ENCODE data around the gene IL36B.
"Not testable (repeated sequence)": the region's sequence is repeated elsewhere in the genome, so short reads cannot be mapped to it uniquely, and the experiment has no call there.

IL36B gene

DNA sequence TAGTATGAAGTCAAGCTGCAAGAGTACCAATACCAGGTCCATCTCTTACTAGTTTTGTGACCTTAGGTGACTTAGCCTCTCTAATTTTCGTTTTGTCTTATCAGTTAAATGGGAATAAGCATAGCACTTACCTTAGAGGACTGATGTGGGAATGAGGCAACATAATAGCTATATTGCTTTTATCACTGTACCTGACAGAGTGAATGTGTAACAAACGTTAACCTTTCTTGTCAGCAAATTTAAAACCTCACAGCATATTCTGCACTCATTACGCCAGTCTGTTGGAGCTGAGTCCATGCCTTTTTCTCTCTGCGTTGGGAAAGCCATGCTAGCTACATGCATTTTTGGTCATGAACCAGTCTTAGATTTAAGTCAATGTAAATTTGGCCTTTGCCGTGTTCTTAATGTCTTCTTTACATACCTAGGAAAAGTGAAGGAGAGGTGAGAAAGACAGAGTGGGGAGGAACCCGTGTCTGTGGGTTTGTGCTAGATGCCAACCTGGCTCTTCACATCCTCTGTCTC, at the start of gene IL36B:
Gene IL36B, minus strand, starts transcription at position 472 of the 522 bp plus-strand sequence.
- DNase-seq = no peak

DNA sequence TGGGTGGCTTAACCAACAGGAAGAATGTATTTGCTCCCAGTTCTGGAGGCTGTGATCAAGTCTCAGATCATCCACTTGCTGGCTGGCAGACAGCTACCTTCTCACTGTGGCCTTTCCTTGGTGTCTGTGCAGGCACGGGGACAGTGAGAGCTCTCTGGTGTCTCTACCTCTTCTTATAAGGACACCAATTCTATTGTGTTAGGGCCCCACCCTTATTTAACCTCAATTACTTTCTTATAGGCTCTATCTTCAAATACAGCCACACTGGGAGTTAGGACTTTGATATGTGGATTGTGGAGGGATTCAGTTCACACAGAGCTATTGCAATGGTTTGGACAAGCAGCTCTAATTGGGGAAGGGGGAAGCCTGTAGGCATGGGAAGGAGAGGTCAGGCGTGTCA, 49.5 kb upstream of the IL36B start:
- no peak for DNase-seq

DNA sequence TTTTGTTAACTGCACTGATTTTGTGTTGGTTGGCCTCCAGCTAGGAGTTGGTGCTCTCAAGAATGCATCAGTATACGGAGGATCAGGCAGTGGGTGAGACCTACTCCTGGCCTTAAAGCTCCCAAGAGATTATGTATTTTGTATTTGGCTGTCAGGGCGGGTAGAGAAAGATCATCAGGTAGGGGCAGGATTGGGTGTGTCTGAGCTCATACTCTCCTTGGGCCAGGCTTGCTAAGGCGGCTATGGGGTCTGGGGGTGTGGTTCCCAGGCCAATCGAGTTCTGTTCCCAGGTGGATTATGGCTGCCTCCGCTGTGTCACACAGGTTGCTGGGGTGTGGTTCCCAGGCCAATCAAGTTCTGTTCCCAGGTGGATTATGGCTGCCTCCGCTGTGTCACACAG, 45.9 kb upstream of the IL36B start:
- no peak for DNase-seq

DNA sequence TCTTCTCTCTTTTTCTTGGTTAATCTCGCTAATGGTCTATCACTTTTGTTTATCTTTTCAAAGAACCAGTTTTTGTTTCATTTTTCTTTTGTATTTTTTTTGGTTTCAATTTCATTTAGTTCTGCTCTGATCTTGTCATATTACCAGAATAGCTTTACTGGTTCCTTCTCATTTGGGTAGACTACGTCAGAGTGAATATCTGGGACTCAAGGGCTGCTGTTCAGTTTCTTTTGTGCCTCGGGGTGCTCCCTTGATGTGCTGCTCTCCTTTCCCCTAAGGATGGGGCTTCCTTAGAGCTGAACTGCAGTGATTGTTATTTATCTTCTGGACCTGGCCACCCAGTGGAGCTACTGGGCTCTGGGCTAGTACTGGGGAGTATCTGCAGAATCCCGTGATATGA, 45.4 kb upstream of the IL36B start:
- DNase-seq = peak; percentile 39

DNA sequence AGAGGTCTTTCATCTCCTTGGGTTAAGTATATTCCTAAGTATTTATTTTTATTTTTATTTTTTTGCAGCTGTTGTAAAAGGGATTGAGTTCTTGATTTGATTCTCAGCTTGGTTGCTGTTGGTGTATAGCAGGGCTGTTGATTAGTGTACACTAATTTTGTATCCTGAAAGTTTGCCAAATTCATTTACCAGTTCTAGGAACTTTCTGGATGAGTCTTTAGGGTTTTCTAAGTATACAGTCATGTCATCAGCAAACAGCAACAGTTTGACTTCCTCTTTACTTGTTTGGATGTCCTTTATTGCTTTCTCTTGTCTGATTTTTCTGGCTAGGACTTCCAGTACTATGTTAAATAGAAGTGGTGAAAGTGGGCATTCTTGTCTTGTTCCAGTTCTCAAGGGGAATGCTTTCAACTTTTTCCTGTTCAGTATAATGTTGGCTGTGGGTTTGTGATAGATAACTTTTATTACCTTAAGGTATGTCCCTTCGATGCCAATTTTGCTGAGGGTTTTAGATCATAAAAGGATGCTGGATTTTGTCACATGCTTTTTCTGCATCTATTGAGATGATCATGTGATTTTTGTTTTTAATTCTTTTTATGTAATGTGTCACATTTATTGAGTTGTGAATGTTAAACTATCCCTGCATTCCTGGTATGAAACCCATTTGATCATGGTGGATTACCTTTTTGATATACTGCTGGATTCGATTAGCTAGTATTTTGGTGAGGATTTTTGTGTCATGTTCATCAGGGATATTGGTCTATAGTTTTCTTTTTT, 44.4 kb upstream of the IL36B start:
- not testable (repeated sequence) for DNase-seq

DNA sequence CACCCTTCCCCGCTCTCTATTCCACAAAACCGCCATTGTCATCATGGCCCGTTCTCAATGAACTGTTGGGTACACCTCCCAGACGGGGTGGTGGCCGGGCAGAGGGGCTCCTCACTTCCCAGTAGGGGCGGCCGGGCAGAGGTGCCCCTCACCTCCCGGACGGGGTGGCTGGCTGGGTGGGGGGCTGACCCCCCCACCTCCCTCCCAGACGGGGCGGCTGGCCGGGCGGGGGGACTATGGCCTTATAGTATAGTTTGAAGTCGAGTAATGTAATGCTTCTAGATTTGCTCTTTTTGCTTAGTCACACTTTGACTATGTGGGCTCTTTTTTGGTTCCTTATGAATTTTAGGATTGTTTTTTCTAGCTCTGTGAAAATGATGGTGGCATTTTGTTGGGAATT, 43.6 kb upstream of the IL36B start:
- DNase-seq = not testable (repeated sequence)

DNA sequence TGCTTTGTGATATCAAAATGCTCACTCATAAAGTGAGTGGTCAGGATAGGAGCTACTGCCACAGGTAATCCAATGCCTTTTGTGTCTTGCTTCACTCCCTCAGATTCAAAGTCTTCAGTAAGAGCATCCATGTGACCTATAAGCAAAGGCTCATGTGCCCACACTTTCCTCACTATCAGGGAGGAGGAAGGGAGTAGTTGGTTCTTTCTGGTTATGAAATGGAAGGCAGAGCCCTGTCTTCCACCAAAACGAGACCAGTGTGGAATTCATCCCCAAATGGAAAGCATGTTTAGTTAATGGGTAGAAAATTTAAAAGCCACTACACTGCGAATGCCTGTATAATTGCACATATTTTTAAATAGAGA, 40.9 kb upstream of the IL36B start:
- DNase-seq = no peak

DNA sequence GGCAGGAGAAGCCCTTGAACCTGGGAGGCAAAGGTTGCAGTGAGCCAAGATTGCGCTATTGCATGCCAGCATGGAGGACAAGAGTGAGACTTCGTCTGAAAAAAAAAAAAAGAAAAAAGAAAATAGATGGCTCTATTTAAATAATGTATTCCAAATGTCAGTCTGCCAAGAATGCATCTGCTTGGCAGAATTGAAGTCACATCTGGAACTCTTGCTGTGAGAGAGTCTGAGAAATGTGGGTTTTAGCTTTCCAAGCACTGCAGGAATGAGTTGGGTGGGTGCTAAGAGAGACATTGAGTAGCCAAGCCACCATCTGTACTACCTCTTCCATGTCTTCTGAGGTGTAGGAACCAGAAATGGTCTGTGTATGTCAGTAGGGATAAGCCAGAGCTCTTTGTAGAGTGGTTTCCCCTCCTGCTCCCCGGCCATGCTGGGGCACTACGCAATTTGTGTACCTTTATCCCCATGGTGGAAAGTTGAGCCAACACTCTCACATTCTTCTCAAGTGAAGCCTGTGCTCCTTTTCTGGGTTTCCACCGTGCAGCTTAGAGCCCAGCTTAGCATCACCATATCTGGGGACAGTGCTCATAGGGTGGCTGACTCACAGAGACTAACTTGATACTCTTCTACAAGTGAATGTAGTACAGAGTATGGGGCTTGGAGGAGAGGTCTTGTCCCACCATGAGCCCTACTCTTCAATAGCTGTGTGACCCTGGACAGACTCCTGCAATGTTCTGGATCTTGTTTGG, 40.4 kb upstream of the IL36B start:
- no peak for DNase-seq

DNA sequence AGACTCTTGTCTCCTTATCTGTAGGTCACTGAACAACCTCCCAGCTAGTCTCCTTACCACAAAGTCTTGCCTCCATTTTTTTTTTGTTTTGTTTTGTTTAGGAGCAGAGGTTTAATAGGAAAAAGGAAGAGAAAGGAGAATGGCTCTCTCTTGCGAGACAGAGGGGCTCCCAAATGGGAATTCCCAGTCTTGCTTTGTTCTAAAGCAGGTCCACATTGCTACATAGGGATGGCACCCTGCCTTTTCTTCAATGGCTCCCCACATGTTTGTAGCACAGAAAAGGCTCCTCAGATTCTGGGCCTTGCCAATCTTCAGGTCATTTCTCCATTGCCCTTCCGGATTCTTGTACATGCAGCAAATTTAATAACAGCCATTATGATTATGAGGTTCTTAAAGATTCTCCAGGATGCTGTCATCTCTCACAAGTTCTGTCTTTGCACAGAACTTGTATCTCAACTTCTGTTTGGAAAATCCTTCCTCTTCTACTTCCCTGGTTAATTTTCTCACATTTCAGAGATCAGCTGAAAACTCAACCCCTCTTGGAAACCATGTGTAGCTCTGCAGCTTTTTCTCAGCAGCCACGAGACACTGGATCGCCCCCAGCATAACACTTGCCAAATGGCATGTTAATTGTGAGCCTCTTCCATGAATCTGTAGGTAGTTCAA, 38.7 kb upstream of the IL36B start:
- no peak for DNase-seq

DNA sequence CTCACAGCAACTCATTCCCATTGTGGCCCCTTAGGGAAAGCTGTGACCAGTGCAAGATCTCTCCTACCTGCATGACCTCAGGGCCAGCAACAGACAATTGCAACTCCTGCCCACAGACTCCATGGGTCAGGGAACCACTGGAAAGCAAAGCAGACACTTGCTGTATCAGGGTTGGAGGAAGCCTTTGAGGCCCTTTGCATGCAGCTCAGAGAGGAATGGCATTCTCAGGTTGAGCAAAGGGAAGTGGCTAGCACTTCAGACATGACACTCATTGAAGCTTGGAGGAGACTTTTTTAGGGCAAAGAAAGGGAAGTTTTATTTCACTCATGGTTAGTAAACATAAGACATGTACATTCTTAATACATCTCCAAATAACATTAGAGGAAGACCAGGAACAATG, 37.2 kb upstream of the IL36B start:
- DNase-seq = no peak

DNA sequence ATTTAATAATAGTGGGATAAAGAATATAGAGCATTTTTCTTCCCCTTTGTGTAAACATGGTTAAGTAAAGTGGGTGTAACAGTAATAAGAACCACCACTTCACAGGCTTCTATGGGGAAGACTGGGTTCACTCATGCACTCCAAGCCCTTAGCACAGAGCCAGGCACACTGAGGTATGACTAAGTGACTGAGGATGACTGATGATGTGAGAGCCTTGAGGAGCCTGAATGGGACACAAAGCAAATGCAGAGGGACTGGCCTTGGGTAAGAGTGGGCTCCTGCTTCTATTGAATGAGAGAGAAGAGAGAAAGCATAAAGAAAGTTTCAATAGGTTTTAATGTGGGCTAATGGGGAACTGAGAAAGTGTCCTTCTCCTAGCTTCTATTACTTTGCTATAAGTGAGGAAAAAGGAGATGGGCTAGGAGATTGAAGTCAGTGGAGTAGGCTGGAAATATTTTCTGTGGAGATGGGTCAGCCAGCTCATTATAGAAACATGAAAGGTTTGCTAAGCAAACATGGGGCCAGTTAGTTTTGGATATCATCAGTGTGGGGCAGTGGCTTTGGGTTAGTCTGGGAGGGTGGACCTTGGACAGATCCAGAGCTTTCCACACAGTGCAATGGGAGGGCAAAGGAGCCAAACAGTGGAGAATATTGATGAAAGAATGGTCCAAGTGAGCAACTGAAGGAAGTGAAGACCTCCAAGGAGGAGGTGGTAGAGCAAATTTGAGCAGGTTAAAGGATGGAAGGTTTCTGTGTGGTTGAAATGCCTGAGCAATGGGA, 35.7 kb upstream of the IL36B start:
- DNase-seq = no peak

DNA sequence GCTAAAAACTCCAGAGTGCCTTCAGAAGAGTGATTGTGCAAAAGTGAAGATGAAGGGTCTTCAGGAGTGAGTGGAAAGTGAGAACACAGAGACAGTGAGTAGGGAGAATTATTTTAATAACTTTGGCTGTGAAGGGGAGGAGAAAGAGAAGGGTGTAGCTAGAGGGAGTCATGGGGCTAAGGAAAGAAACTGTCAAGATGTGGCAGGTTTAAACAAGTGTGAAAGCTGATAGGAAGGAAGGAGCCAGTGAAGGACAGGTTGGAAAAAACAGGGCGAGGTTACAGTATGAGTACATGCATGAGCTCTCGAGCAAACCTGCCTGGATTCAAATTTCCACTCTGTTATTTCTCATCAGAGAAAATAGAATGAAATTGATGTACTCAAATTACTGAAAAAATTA, 32.9 kb upstream of the IL36B start:
- no peak for DNase-seq

DNA sequence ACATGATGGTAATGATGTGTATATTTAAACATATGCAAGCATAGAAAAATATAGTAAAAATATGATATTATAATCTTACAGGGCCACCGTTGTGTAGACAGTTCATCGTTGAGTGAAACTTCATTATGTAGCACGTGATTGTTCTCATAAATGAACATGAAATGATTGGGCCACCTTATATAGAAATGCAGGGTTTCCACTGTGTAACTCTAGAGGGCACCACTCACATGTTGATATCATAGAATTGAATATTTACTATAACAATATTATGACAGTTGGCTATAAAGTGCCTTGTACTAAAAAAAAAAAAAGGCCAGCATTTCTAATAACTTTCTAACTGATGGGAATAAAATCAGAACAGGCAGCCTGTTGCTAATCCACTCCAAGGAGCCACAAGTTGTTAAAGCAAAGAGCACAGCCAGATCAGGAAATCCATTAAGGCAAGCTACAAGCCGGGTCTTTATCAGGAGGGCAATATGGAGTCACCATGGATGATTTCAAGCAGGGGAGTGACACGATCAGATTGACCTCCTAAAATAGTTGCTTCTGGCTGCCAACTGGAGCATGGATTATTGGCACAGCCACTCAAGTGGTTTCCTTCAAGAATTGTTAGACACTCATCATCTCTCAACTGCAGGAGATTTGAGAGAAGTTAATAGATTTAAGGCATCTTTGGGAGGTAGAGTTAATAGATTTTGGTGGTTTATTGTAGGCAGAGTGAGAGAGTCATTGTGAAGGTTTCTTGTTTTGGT, 31.8 kb upstream of the IL36B start:
- peak; percentile 26 for DNase-seq

DNA sequence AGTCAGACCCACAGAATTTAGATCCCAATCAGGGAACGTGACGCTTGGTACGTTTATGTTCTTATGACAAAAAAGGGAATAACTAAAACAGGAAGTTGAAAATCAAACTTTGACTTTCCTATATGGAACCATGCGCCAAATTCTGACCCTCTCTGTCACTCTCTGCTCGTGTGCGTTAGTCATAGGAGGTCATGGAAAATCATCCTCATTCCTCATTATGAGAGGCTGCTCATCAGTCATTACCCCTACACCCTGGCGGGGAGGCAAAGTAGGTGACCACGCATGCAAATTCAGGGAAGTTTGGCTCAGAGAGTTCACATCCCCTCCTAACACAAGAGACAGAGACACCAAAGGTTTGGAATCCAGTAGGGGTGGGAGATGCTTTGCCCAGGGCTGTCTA, 30.6 kb upstream of the IL36B start:
- no peak for DNase-seq

DNA sequence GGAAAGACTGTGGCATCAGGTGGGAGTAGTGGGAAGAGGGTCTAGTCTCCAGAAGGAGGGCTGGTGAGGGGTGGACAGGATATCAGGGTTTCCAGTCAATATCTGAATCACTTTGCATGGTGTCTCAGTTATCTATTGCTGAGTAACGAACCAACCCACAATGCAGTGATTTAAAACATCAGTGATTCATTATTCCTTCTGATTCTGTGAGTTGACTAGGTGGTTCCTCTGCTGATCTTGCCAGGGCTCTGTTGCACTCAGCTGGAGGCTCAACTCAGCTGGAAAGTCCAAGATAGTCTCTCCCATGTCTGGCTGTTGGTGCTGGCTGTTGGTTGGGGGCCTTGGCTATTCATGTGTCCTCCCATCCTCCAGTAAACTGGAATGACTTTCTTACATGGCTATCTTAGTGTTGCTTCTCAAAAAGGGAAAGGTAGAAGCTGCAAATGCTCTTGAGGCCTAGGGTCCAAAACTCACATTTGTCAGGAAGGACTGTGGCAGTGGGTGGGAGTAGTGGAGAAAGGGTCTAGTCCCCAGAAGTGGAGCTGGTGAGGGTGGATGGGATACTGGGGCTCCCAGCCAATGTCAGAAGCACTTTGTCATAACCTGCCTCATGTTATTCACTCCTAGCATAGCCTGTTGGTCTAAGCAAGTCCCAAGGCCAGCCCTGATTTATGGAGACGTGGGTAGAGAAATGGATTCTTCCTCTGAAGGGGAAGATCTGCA, 29.0 kb upstream of the IL36B start:
- DNase-seq = no peak

DNA sequence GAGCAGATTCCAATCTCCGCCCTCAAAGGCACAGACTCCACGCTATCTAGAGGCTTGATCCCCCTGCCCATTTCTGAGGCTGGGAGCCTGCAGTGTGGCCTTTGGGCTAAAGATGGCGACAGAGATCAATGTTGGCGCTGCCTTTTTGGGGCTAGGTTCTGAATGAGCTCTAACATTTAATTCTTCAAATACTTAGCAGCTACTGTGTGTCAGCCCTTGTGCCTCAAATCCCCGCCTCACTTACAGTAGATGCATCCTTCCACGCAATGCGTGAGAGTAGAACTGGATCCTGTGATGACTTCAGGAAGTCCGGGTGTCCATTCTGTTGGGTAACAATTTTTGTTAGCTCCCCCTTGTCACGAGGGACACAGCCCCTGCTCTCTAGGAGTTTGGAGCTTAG, 27.5 kb upstream of the IL36B start:
- DNase-seq = peak; percentile 33

DNA sequence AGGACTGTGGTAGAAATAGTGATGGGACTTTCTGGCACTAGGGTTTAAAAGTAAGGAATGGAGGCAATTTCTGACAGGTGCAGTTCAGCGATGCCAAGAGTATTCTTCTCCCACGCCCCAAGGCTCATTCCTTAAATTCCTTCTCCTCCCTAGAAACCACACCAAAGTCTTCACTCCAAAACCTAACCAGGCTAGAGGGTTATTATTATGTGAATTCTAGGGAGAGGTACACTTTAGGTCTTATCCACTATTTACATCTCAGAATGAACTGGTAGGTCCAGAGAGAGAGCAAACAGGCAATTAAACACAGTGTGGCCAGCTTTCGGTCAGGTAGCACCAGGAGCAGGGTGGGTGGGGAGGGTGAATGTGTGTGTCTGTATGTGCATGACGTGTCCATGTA, 26.5 kb upstream of the IL36B start:
- no peak for DNase-seq

DNA sequence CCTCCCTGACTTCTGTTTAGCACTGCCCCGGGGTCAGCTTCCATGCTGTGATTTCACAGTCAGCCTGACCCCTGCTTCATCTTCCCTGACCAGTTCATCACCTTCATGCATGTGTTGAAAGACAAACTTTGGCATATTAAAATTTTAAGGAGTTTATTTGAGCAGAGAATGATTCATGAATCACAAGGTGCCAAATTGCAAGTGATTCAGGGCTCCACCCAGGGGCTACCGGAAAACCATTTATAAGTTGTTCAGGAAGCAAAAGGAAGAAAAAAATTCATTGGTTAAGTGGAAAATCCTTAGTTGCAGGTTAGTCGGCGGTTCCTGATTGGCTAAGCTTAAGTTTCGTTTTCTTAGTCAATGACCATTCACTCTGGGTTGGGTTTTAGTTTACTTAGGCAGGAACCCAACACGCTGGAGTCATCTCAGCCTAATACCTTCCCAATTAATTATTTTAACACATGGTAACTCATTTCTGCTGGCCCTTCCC, 25.7 kb upstream of the IL36B start:
- no peak for DNase-seq

DNA sequence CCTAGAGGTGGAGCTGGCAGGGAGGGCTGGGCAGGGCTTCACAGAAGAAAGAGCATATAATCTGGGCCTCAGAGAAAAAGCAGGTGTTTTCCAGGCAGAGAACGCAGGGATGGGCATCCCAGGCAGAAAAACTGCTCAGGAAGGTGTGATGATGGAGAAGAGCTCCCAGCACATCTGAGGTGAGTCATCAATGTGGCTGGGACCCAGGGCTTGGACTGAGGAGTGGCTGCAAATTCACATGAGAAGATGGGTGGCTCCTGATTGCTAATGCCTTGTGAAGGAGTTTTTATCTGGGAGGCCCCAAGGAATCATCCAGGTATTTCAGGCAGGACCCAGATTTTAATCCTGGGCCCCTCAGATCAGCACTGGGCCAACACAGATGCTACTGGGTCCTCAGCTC, 25.3 kb upstream of the IL36B start:
- no peak for DNase-seq

DNA sequence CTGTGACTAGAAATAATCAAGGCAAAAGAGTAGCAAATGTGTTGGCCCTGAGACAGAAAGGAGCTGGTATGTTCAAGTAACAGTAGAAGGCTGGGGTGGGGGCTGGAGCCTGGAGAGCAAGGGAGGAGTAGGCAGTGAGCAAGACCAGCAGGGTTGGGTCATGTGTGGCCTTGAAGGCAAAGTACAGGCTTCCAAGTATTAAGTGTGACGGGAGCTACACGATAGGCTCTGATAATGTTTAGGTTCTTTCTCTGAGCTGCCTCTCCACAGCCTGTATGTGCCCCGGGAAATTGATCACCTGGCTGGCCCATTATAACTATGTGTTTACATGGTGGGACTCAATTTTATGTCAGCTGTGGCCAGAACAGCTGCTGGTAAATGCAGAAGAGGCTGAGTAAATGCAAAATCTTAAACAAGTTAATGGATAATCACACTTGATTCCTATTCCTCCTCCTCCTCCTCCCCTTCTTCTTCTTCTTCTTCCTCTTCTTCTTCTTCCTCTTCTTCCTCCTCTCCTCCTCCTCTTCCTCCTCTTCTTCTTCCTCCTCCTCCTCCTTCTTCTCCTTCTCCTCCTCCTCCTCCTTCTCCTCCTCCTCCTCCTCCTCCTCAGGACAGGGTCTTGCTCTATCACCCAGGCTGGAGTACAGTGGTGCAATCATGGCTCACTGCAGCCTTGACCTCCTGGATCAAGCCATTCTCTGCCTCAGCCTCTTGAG, 24.4 kb upstream of the IL36B start:
- DNase-seq = no peak

DNA sequence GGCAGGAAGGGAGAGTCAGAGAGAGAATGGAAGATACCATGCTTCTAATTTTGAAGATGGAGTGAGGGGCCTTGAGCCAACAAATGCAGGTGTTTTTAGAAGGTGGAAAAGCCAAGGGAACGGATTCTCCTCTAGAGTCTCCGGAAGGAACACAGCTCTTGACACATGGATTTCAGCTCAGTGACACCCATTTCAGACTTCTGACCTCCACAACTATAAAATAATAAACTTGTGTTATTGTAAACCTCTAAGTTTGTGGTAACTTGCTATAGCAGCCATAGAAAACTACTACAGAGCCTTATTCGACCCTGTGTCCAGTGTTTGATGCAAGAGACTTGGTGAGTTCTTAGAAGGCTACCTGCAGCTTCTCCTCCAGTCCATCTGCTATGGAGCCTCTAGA, 22.9 kb upstream of the IL36B start:
- no peak for DNase-seq
